HCT116 (cell line): ENCODE results near the gene NAB2. TPM values are rescaled to one million over a fixed set of nuclear protein-coding genes. Genes with fewer than 3 reads are reported as not detected.

ENCODE experiments used
- ATAC-seq: fragments of 200-7000 bp; cut with Tn5 transposase; 2 replicates; pipeline ENCODE4 v1.9.1; 2020; ENCODE audit warnings: mild to moderate bottlenecking, moderate library complexity
- BruUV-seq: library from RNA; stranded (reverse); fragments of 400-500 nt; replicated peaks from 2 replicates; lab custom pipeline; 2021; lab: Mats Ljungman, UMichigan
- CTCF ChIA-PET: fragments of 300-600 bp; sonication (Branson Sonifier 250); formaldehyde crosslinking; loops from one replicate; lab custom pipeline; 2021; ENCODE audit warnings: antibody characterized with exemption; lab: Charles Lee
- POLR2A ChIA-PET: fragments of 300-600, 350-600 bp; sonication (Branson Sonifier 250); formaldehyde crosslinking; loops from one replicate; lab custom pipeline; 2021; ENCODE audit warnings: antibody characterized with exemption; lab: Charles Lee
- RAD21 ChIA-PET, 2 experiments: fragments of 300-600 bp; sonication (Branson Sonifier 250); formaldehyde crosslinking; loops; one replicate each; lab custom pipeline; 2023; ENCODE audit warnings: low total read pairs in 2 of 2; ENCODE audit not compliant: uncharacterized antibody in 2 of 2, unreplicated experiment in 2 of 2, low non-redundant PET in 1 of 2; lab: Charles Lee
- DNase-seq: peaks from one replicate; pipeline ENCODE4 v3.0.0-alpha.2; 2010; ENCODE audit warnings: low read depth, low spot score
- H2AFZ ChIP-seq: fragments of 200-600 bp; shearing (Covaris generic), sonication (generic); 2 replicates; pipeline ENCODE4 v1.6.1; 2017; ENCODE audit warnings: low read depth, mixed run types, mixed read lengths, antibody characterized with exemption, low read length; ENCODE audit not compliant: poor library complexity, severe bottlenecking
- H3K27ac ChIP-seq: 2 replicates; pipeline ENCODE4 v1.5.1; 2012; ENCODE audit warnings: low read depth, low read length
- H3K27me3 ChIP-seq: fragments of 200-600 bp; sonication (generic); 2 replicates; pipeline ENCODE4 v1.6.1; 2016; ENCODE audit warnings: mixed run types, low read length, mixed read lengths; ENCODE audit not compliant: insufficient read depth
- H3K36me3 ChIP-seq, 2 experiments: fragments of 200-500 bp in 1 of 2; fragments of 200-600 bp in 1 of 2; sonication (Bioruptor generic) in 1 of 2; sonication (generic) in 1 of 2; 2 replicates each; pipeline versions ENCODE4 v1.5.1 to v1.6.1; 2014 to 2016; ENCODE audit warnings: low read length in 2 of 2, inconsistent platforms in 1 of 2, mixed read lengths in 1 of 2, mixed run types in 1 of 2; ENCODE audit not compliant: insufficient read depth in 2 of 2, control insufficient read depth in 1 of 2
- H3K4me1 ChIP-seq, 2 experiments: fragments of 200-600 bp in 1 of 2; sonication (generic) in 1 of 2; 2 replicates each; pipeline versions ENCODE4 v1.5.1 to v1.6.1; 2012 to 2017; ENCODE audit warnings: low read length in 2 of 2, inconsistent platforms in 1 of 2, mild to moderate bottlenecking in 1 of 2, mixed read lengths in 1 of 2, mixed run types in 1 of 2, moderate library complexity in 1 of 2; ENCODE audit not compliant: insufficient read depth in 2 of 2, control insufficient read depth in 1 of 2
- H3K4me2 ChIP-seq: fragments of 200-600 bp; sonication (generic); 2 replicates; pipeline ENCODE4 v1.6.1; 2017; ENCODE audit warnings: mixed run types, low read length, mixed read lengths
- H3K4me3 ChIP-seq, 2 experiments: fragments of 200-600 bp in 1 of 2; sonication (generic) in 1 of 2; replicated peaks in 1 of 2; 2 replicates each; pipeline ENCODE4 v1.5.1; 2011 to 2016; ENCODE audit warnings: low read length in 2 of 2, control low read depth in 1 of 2, low read depth in 1 of 2, mild to moderate bottlenecking in 1 of 2, mixed read lengths in 1 of 2, mixed run types in 1 of 2
- H3K79me2 ChIP-seq: fragments of 200-600 bp; sonication (generic); 2 replicates; pipeline ENCODE4 v1.6.1; 2017; ENCODE audit warnings: mild to moderate bottlenecking, mixed run types, low read length, moderate library complexity, mixed read lengths; ENCODE audit not compliant: insufficient read depth
- H3K9ac ChIP-seq: fragments of 200-600 bp; sonication (generic); 2 replicates; pipeline ENCODE4 v1.6.1; 2016; ENCODE audit warnings: low read length, mixed read lengths
- H3K9me2 ChIP-seq: fragments of 200-600 bp; sonication (generic), shearing (Covaris generic); 2 replicates; pipeline ENCODE4 v1.6.1; 2017; ENCODE audit warnings: mixed run types, mild to moderate bottlenecking, moderate library complexity; ENCODE audit not compliant: insufficient read depth
- H3K9me3 ChIP-seq, 2 experiments: fragments of 200-500 bp in 1 of 2; fragments of 200-600 bp in 1 of 2; sonication (Bioruptor generic) in 1 of 2; sonication (generic) in 1 of 2; 2 replicates each; pipeline ENCODE4 v1.6.1; 2014 to 2017; ENCODE audit warnings: low read length in 2 of 2, mixed read lengths in 2 of 2, inconsistent platforms in 1 of 2, low read depth in 1 of 2, mild to moderate bottlenecking in 1 of 2, mixed run types in 1 of 2, moderate library complexity in 1 of 2; ENCODE audit not compliant: control insufficient read depth in 1 of 2, insufficient read depth in 1 of 2
- H4K20me1 ChIP-seq: fragments of 200-600 bp; sonication (generic), shearing (Covaris generic); 2 replicates; pipeline ENCODE4 v1.6.1; 2017; ENCODE audit warnings: mixed run types, mild to moderate bottlenecking, moderate library complexity; ENCODE audit not compliant: insufficient read depth
- CTCF ChIP-seq, 3 experiments: fragments of 200-600 bp in 1 of 3; sonication (generic) in 1 of 3; IDR thresholded peaks in 2 of 3; conservative IDR thresholded peaks in 1 of 3; 2 replicates each; pipeline ENCODE4 v1.5.1; 2012 to 2017; ENCODE audit warnings: low read depth in 2 of 3, low read length in 2 of 3, antibody characterized with exemption in 1 of 3, borderline replicate concordance in 1 of 3, control low read depth in 1 of 3, mild to moderate bottlenecking in 1 of 3, mixed read lengths in 1 of 3, mixed run types in 1 of 3, moderate library complexity in 1 of 3; ENCODE audit not compliant: insufficient read depth in 1 of 3
- ELF1 ChIP-seq: IDR thresholded peaks from 2 replicates; pipeline ENCODE4 v1.6.1; 2012; ENCODE audit warnings: low read depth, borderline replicate concordance
- FOSL1 ChIP-seq: IDR thresholded peaks from 2 replicates; pipeline ENCODE4 v1.6.1; 2012; ENCODE audit warnings: low read depth
- intact Hi-C: fragments of 100-400 bp; cut with micrococcal nuclease; formaldehyde crosslinking; loops from 2 replicates; pipeline ENCODE4 v1.10.0; 2022
- total RNA-seq: library from RNA; stranded (reverse); gene quantifications from one replicate; pipeline ENCODE4 v1.2.1, GENCODE V29; 2021; ENCODE audit not compliant: unreplicated experiment

The NAB2 gene
- total RNA-seq, 1 experiment from 2014 or later, result 77.1 TPM

- RAD21 ChIA-PET, result no interaction called here
- TF ChIP-seq ELF1, result no peak
- TF ChIP-seq FOSL1, result no peak
- TF ChIP-seq CTCF (IDR thresholded peaks at IDR 0.05 in 2 of 3, conservative IDR thresholded peaks at IDR 0.05 in 1 of 3; ENCODE audit: borderline replicate concordance in 1 of 3, insufficient read depth in 1 of 3, low read depth in 2 of 3, low read length in 2 of 3), result no peak
- TF ChIP-seq, all 23 proteins: peak for 0
- POLR2A ChIA-PET, result no interaction called here
- Histone ChIP-seq H3K4me1 (no peaks in the 10 kb centered on the region), H3K79me2 (no peaks in the 10 kb centered on the region), H4K20me1 (no peaks in the 10 kb centered on the region), H3K27ac (no peak overlapping the region), H3K9me2 (no peaks in the 10 kb centered on the region), H3K9ac (no peak overlapping the region), H2AFZ (no peak overlapping the region), H3K9me3 (no peaks in the 10 kb centered on the region), H3K4me3 (no peak overlapping the region), H3K36me3 (peaks cover 0 to 18% of the 10 kb centered on the region in 2 experiments; a peak in 2 of 4 replicates), H3K27me3 (no peaks in the 10 kb centered on the region), H3K4me2 (no peak overlapping the region)
- intact Hi-C loops, result no loop called here
- no TSS peak for BruUV-seq
- no peak for ATAC-seq
- CTCF ChIA-PET, result no interaction called here
- DNase-seq, result no peak
Measured at GRCh38 chr12:57143454-57143853, 54.5 kb downstream of the NAB2 start.

Other genes starting within 250 kb of the NAB2 start
- gene SDR9C7, start 154.7 kb upstream of the NAB2 start, total RNA-seq, result not detected
- 0.59 TPM for gene RDH16, start 131.5 kb upstream of the NAB2 start, total RNA-seq
- gene ZBTB39, start 82.6 kb upstream of the NAB2 start, total RNA-seq, result 12.3 TPM
- gene TAC3, start 72.6 kb upstream of the NAB2 start, total RNA-seq, result not detected
- 0.76 TPM for gene MYO1A, start 39.0 kb upstream of the NAB2 start, total RNA-seq
- 35.2 TPM for gene NEMP1, start 10.3 kb upstream of the NAB2 start, total RNA-seq
- 78.5 TPM for gene STAT6, start 22.2 kb downstream of the NAB2 start, total RNA-seq
- 12.0 TPM for gene LRP1, start 39.4 kb downstream of the NAB2 start, total RNA-seq
- not detected for gene LRP1-AS, start 58.5 kb downstream of the NAB2 start, total RNA-seq
- gene NXPH4, start 127.7 kb downstream of the NAB2 start, total RNA-seq, result 20.0 TPM
- gene SHMT2, start 140.6 kb downstream of the NAB2 start, total RNA-seq, result 280 TPM
- 2.5 TPM for gene STAC3, start 162.1 kb downstream of the NAB2 start, total RNA-seq